Measurements from ENCODE around the gene ZNF638. TPM values are rescaled to one million over a fixed set of nuclear protein-coding genes. Genes with fewer than 3 reads are reported as not detected.

The ZNF638 gene, protein sequence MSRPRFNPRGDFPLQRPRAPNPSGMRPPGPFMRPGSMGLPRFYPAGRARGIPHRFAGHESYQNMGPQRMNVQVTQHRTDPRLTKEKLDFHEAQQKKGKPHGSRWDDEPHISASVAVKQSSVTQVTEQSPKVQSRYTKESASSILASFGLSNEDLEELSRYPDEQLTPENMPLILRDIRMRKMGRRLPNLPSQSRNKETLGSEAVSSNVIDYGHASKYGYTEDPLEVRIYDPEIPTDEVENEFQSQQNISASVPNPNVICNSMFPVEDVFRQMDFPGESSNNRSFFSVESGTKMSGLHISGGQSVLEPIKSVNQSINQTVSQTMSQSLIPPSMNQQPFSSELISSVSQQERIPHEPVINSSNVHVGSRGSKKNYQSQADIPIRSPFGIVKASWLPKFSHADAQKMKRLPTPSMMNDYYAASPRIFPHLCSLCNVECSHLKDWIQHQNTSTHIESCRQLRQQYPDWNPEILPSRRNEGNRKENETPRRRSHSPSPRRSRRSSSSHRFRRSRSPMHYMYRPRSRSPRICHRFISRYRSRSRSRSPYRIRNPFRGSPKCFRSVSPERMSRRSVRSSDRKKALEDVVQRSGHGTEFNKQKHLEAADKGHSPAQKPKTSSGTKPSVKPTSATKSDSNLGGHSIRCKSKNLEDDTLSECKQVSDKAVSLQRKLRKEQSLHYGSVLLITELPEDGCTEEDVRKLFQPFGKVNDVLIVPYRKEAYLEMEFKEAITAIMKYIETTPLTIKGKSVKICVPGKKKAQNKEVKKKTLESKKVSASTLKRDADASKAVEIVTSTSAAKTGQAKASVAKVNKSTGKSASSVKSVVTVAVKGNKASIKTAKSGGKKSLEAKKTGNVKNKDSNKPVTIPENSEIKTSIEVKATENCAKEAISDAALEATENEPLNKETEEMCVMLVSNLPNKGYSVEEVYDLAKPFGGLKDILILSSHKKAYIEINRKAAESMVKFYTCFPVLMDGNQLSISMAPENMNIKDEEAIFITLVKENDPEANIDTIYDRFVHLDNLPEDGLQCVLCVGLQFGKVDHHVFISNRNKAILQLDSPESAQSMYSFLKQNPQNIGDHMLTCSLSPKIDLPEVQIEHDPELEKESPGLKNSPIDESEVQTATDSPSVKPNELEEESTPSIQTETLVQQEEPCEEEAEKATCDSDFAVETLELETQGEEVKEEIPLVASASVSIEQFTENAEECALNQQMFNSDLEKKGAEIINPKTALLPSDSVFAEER (N-terminal part only)
- total RNA-seq: 101 and 133 TPM in 2 replicates

DNA sequence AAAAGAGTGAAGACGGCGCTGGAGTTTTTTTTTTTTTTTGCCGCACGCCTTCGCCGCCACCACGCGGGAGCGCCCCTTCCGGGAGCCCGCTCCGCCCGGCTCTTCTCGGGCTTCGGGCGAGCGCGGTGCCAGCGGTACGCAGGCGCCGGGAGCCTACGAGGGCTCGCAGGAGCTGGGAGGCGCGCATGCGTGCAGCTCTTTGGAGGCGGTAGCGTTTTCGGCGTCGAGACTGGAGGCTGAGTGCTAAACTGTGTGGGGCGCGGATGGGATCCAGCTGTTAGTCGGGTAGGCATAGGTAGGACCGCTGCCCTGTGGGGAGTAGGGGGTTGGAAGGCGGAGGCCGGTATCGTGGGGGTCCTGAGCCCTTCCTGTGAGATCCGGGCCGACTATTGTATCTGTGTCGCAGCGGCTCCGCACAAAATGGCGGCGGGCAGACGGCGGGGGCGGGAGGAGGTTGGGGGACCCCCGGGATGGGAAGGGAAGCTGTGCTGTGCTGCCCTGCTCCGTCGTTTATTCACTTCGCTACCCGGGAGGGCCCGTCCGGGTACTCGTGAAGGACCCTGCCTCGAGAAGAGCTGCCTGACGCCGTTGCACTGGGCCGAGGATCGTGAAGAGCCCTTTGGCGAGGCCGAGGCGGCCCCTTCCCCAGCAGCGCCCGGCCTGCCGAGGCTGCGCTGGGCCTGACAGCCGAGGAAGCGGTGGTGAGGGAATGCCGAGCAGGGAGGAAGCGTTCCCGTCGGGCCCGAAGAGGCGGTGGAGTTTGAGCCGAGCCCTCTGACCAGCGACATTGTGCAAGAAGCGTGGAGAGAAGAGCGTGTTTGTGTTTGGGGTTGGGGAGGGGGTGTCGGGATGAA is at the start of gene ZNF638:
ZNF638 (plus strand) TSS at position 202 of the 854 bp plus-strand sequence. CDS start 17,173 bp downstream, outside the sequence.

GRCh38 chr2:71453404-71454220 is 122.0 kb downstream of the ZNF638 start, which contains the start of gene DYSF:
Gene DYSF (plus strand): TSS chr2:71453561.

Other genes starting within 250 kb of the ZNF638 start
- 9.4 and 9.6 TPM in 2 replicates for gene MCEE, start 201.6 kb upstream of the ZNF638 start, total RNA-seq
- gene MPHOSPH10, start 201.1 kb upstream of the ZNF638 start, total RNA-seq: 28.6 and 34.2 TPM in 2 replicates
- 0.32 and 0.91 TPM in 2 replicates for gene PAIP2B, start 104.7 kb upstream of the ZNF638 start, total RNA-seq
- gene DYSF, start 121.8 kb downstream of the ZNF638 start, total RNA-seq: 39.3 and 75.1 TPM in 2 replicates